Neuron (in vitro differentiated cells): ENCODE results near the gene MGRN1.
A peak's percentile ranks its signal among the peaks of the same experiment; 100 is the strongest.

Source experiments
- H2AFZ ChIP-seq: one replicate; pipeline ENCODE4 v1.6.1; 2013; ENCODE audit warnings: low read depth, mild to moderate bottlenecking, inconsistent platforms, low read length, moderate library complexity
- H3K27me3 ChIP-seq: one replicate; pipeline ENCODE4 v1.6.1; 2013; ENCODE audit warnings: low read length; ENCODE audit not compliant: insufficient read depth
- H3K36me3 ChIP-seq: one replicate; pipeline ENCODE4 v1.6.1; 2013; ENCODE audit warnings: low read length; ENCODE audit not compliant: insufficient read depth
- H3K4me1 ChIP-seq: one replicate; pipeline ENCODE4 v1.6.1; 2013; ENCODE audit warnings: low read length; ENCODE audit not compliant: insufficient read depth
- H3K4me3 ChIP-seq: 2 replicates; pipeline ENCODE4 v1.5.1; 2013; ENCODE audit warnings: mild to moderate bottlenecking, low read length, moderate library complexity
- H3K9me3 ChIP-seq: one replicate; pipeline ENCODE4 v1.6.1; 2013; ENCODE audit warnings: low read length

MGRN1 gene

GRCh38 chr16:4706871-4707270 lies 82.2 kb downstream of the MGRN1 start:
- Histone ChIP-seq H3K4me1 (no peaks in the 10 kb centered on the region), H2AFZ (no peak overlapping the region), H3K27me3 (no peaks in the 10 kb centered on the region), H3K36me3 (peaks cover 50% of the 10 kb centered on the region), H3K9me3 (no peaks in the 10 kb centered on the region), H3K4me3 (no peak overlapping the region)

- Histone ChIP-seq H3K4me1 (no peaks in the 10 kb centered on the region), H2AFZ (no peak overlapping the region), H3K36me3 (peaks cover 50% of the 10 kb centered on the region), H3K9me3 (no peaks in the 10 kb centered on the region), H3K27me3 (no peaks in the 10 kb centered on the region), H3K4me3 (no peak overlapping the region)
These were observed 84.9 kb downstream of the MGRN1 start for GRCh38 chr16:4709481-4709880.

DNA sequence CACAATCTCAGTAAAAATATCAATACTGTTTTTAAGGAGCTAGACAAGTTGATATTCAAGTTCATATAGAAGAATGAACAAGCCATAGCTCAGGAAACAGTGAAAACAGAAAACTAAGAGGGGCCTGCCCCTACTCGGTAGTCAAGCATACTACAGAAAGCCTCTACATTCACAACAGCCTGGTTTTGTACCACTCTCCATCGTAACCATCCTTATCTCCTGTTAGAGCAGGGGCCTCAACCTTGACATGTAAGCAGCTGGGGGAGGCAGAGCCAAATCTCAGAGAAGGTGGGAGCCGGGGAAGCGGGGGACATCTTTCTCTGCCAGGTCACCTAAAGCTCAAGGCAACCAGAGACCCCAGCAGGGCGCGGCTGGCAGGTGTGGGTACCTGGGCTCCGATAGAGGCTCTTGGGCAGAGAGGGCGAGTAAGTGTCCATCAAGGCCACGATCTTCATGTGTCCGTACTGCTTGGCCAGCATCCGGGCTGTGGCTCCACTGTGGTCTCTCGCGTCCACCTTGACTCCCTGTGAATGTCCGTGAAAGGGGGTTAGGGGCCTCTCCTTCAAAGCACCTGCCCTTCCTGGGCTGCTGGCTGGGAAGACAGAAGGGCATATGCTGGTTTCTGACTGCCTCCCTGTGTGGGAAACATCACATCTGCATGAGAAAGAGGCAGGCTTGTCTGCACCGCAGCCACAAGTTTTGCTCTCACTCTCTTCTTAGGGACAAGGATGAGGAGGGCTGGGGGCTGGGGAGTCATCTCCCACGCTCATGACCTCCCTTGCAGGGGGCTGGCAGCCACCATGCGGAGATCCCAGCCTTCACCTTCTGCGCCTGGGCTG lies 89.3 kb downstream of the MGRN1 start:
- Histone ChIP-seq H3K4me1 (no peaks in the 10 kb centered on the region), H3K27me3 (no peaks in the 10 kb centered on the region), H3K9me3 (no peaks in the 10 kb centered on the region), H3K36me3 (peaks cover 42% of the 10 kb centered on the region), H3K4me3 (no peak overlapping the region), H2AFZ (no peak overlapping the region)

- Histone ChIP-seq H3K36me3 (peaks cover 43% of the 10 kb centered on the region), H3K9me3 (no peaks in the 10 kb centered on the region), H2AFZ (no peak overlapping the region), H3K4me1 (no peaks in the 10 kb centered on the region), H3K27me3 (no peaks in the 10 kb centered on the region), H3K4me3 (no peak overlapping the region)
These were observed 90.4 kb downstream of the MGRN1 start for GRCh38 chr16:4714996-4715395.

- no peaks in the 10 kb centered on the region for H3K27me3 ChIP-seq
- peaks cover 26% of the 10 kb centered on the region for H3K36me3 ChIP-seq
- H2AFZ ChIP-seq: no peak overlapping the region
- no peaks in the 10 kb centered on the region for H3K4me1 ChIP-seq
- no peak overlapping the region for H3K4me3 ChIP-seq
- H3K9me3 ChIP-seq: no peaks in the 10 kb centered on the region
These were observed 93.8 kb downstream of the MGRN1 start for GRCh38 chr16:4718466-4718865.

GRCh38 chr16:4723071-4723767 lies 98.6 kb downstream of the MGRN1 start:
- Histone ChIP-seq H3K4me3 (no peak overlapping the region), H3K4me1 (no peaks in the 10 kb centered on the region), H2AFZ (no peak overlapping the region), H3K9me3 (no peaks in the 10 kb centered on the region), H3K36me3 (peaks cover 33% of the 10 kb centered on the region), H3K27me3 (no peaks in the 10 kb centered on the region)

DNA sequence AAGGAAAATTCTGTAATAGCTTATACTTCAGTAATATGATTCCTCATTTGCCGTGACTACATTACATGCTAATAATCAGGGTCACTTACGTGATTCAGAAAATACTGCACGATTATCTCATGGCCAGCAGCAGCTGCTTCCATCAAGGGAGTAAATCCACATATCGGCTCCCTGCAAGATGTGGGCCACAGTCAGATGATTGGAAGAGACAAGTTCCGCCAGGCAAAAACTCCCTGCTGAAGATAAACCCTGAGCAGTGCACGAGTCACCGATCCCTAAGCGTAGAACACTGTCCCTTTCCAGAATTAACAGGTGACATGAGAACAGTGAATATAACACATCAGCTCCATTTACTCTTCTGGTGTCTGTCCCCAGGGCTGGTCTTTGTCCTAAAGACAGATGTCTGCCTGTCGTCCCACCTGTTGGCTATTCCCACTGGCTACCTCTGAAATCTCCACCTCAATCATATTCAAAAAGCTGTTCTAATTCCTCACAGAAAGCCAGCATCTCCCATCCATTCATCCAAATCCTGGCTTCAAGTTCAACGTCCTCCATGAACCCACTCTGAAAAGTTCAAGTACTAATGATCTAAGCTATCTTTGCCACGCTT lies 100.1 kb downstream of the MGRN1 start:
- Histone ChIP-seq H3K36me3 (peaks cover 47% of the 10 kb centered on the region), H2AFZ (no peak overlapping the region), H3K4me3 (no peak overlapping the region), H3K9me3 (no peaks in the 10 kb centered on the region), H3K27me3 (no peaks in the 10 kb centered on the region), H3K4me1 (no peaks in the 10 kb centered on the region)

DNA sequence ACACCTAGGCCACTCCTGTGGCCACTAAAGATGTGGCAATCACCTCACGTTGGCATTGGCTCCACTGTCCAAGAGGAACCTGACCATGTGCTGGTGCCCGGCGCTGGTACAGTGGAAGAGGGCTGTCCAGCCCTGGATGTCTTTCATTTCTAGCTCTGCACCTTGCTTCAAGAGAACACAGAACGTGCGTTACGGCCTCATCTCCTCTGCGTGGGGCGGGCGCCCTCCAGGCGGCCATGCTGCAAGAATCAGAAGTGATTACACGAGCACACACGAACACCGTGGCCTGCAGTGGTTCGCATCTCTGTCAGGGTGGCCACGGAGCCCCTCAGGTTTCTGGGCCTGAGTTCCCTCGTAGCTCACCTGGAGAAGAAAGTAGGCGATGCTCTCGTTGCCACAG lies 102.0 kb downstream of the MGRN1 start:
- no peak overlapping the region for H3K4me3 ChIP-seq
- no peaks in the 10 kb centered on the region for H3K27me3 ChIP-seq
- H3K9me3 ChIP-seq: no peaks in the 10 kb centered on the region
- H2AFZ ChIP-seq: no peak overlapping the region
- peaks cover 47% of the 10 kb centered on the region for H3K36me3 ChIP-seq
- no peaks in the 10 kb centered on the region for H3K4me1 ChIP-seq

DNA sequence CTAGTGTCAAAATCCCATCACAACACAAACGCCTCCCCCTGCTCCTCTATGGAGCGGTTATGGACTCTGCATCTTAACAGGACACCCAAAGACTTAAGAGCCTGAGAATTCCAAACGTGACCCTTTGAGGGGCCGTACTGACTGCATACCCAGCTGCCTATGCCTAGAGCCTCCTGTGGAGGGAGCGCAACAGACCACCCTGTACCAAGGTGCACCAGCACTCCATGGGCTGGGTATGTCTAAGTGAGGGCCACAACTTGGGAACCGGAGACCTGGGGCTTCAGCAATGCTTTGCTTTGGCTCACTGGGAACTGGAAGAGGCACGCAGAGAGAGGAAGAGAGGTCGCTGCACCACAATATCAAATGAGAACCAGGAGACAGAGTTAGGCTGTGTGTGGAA lies 104.0 kb downstream of the MGRN1 start:
- Histone ChIP-seq H3K27me3 (no peaks in the 10 kb centered on the region), H3K4me1 (peaks cover 3% of the 10 kb centered on the region), H2AFZ (no peak overlapping the region), H3K36me3 (peaks cover 40% of the 10 kb centered on the region), H3K4me3 (no peak overlapping the region), H3K9me3 (no peaks in the 10 kb centered on the region)

GRCh38 chr16:4729876-4730275 lies 105.2 kb downstream of the MGRN1 start:
- Histone ChIP-seq H3K36me3 (peaks cover 35% of the 10 kb centered on the region), H3K27me3 (no peaks in the 10 kb centered on the region), H3K9me3 (no peaks in the 10 kb centered on the region), H3K4me3 (no peak overlapping the region), H2AFZ (no peak overlapping the region), H3K4me1 (peaks cover 3% of the 10 kb centered on the region)

DNA sequence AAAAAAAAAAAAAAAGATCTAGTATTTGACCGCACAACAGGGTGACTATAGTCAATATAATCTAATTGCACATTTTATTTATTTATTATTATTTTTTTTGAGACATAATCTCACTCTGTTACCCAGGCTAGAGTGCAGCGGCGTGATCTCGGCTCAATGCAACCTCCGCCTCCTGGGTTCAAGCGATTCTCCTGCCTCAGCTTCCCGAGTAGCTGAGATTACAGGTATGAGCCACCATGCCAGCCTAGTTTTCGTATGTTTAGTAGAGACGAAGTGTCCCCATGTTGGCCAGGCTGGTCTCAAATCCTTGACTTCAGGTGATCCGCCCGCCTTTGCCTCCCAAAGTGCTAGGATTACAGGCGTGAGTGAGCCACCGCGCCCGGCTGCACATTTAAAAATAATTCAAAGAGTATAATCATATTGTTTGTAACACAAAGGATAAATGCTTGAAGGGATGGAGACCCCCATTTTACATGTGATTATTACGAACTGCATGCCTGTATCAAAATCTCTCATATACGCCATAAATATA lies 108.7 kb downstream of the MGRN1 start:
- peak overlapping the region; percentile 69 for H2AFZ ChIP-seq
- H3K27me3 ChIP-seq: no peaks in the 10 kb centered on the region
- peaks cover 8% of the 10 kb centered on the region for H3K4me1 ChIP-seq
- H3K4me3 ChIP-seq: peak overlapping the region; percentile 93
- H3K36me3 ChIP-seq: peaks cover 15% of the 10 kb centered on the region
- no peaks in the 10 kb centered on the region for H3K9me3 ChIP-seq

DNA sequence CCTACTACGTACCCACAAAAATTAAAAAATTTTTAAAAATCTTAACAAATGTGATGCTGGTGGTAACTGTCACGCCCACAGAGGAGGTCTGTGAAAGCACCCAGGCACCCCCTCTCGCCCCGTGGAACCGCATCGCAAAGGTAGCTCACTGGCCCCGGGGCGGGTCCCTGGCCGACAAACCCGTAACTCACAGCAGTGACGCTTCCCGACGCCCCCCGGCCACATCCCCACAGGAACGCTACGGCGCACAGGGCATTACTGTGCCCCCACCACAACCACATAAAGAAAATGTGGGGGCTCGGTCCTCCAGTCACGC lies 109.1 kb downstream of the MGRN1 start:
- Histone ChIP-seq H2AFZ (peak overlapping the region; percentile 69), H3K9me3 (no peaks in the 10 kb centered on the region), H3K36me3 (peaks cover 10% of the 10 kb centered on the region), H3K27me3 (no peaks in the 10 kb centered on the region), H3K4me3 (peak overlapping the region; percentile 93), H3K4me1 (peaks cover 8% of the 10 kb centered on the region)

DNA sequence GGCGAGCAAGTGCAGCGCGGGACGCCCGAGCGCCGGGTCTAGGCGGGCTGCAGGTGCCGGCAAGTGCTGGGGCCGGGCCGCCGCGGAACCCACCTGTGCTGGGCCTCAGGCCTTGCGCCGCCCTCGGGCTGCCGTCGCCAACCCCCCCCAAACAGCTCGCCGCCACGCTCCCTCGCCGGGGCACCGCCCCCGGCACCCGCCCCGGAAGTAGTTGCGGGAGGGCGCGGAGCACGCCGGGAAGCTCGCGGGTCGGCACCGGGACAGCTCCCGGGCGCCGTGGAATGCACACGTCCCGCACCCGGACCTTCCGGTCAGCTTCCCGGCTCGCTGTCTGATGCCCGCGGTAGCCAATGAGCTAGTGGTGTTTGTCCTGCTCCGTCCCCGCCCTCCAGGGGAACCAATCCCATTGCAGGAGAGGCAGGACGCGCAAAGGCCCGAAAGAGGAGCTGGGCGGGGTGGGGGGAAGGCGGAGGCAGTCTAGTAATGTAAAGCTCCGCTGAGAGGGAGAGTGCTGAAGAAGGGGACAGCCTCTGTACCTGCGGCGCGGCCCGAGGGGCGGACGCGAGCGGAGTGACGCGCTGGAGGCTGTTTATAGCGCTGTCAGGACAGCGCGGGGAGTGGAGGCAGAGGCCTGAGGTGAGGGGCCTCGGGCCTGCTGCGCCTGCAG lies 109.6 kb downstream of the MGRN1 start, which contains the start of the genes ANKS3 and DNAAF8:
ANKS3 (minus strand) TSS at position 209 of the 667 bp plus-strand sequence. CDS start 4,122 bp downstream, outside the sequence.
DNAAF8 (plus strand) TSS at position 475 of the 667 bp plus-strand sequence. CDS start 1,978 bp downstream, outside the sequence.
- peaks cover 8% of the 10 kb centered on the region for H3K4me1 ChIP-seq

More for the DNA sequence above, 109.6 kb downstream of the MGRN1 start, which contains the start of the genes ANKS3 and DNAAF8:
- Histone ChIP-seq H3K9me3 (no peaks in the 10 kb centered on the region), H3K36me3 (peaks cover 6% of the 10 kb centered on the region), H2AFZ (peak within 1 kb of the TSS; percentile 69), H3K27me3 (no peaks in the 10 kb centered on the region), H3K4me3 (peak within 1 kb of the TSS; percentile 93)
